ENCODE measurements around the gene FNDC3B.

Gene FNDC3B

GRCh38 chr3:172268425-172268824 is 229.0 kb downstream of the FNDC3B start:
- no peaks in the 10 kb centered on the region for H4K20me1 ChIP-seq (ENCODE audit: insufficient read depth, low read length, poor library complexity, severe bottlenecking)
- H2AFZ ChIP-seq (ENCODE audit: low read length): no peak overlapping the region
- H3K4me3 ChIP-seq (ENCODE audit: low read length, poor library complexity, severe bottlenecking): no peak overlapping the region
- no peak overlapping the region for H3K9ac ChIP-seq (ENCODE audit: low read depth, low read length, poor library complexity, severe bottlenecking)
- H3K79me2 ChIP-seq (ENCODE audit: insufficient read depth, low read length): no peaks in the 10 kb centered on the region
- H3K4me1 ChIP-seq (ENCODE audit: insufficient read depth, low read length, poor library complexity, severe bottlenecking): no peaks in the 10 kb centered on the region
- TF ChIP-seq CTCF (conservative IDR thresholded peaks at IDR 0.05; ENCODE audit: low read length) (no peak), EZH2phosphoT487 (IDR thresholded peaks at IDR 0.05; ENCODE audit: borderline replicate concordance) (no peak)
- no peaks in the 10 kb centered on the region for H3K27me3 ChIP-seq (ENCODE audit: insufficient read depth, low read length, poor library complexity, severe bottlenecking)
- no peaks in the 10 kb centered on the region for H3F3A ChIP-seq (ENCODE audit: low read depth)
- H3K9me2 ChIP-seq (replicated peaks; ENCODE audit: low read depth, low read length): no peaks in the 10 kb centered on the region
- H3K36me3 ChIP-seq (ENCODE audit: insufficient read depth, low read length): peaks cover 3% of the 10 kb centered on the region; the same call in 1 of the 2 replicates
- no peak overlapping the region for H3K4me2 ChIP-seq (ENCODE audit: low read depth, low read length, poor library complexity, severe bottlenecking)
- no peaks in the 10 kb centered on the region for H3K9me3 ChIP-seq (ENCODE audit: insufficient read depth, low read depth, low read length)

- Histone ChIP-seq H3K36me3 (ENCODE audit: insufficient read depth, low read length) (peaks cover 3% of the 10 kb centered on the region; the same call in 1 of the 2 replicates), H2AFZ (ENCODE audit: low read length) (no peak overlapping the region), H3K4me1 (ENCODE audit: insufficient read depth, low read length, poor library complexity, severe bottlenecking) (no peaks in the 10 kb centered on the region), H3F3A (ENCODE audit: low read depth) (no peaks in the 10 kb centered on the region), H3K9ac (ENCODE audit: low read depth, low read length, poor library complexity, severe bottlenecking) (no peak overlapping the region), H3K27me3 (ENCODE audit: insufficient read depth, low read length, poor library complexity, severe bottlenecking) (no peaks in the 10 kb centered on the region), H3K9me2 (replicated peaks; ENCODE audit: low read depth, low read length) (no peaks in the 10 kb centered on the region), H3K4me2 (ENCODE audit: low read depth, low read length, poor library complexity, severe bottlenecking) (no peak overlapping the region), H4K20me1 (ENCODE audit: insufficient read depth, low read length, poor library complexity, severe bottlenecking) (no peaks in the 10 kb centered on the region), H3K4me3 (ENCODE audit: low read length, poor library complexity, severe bottlenecking) (no peak overlapping the region), H3K79me2 (ENCODE audit: insufficient read depth, low read length) (no peaks in the 10 kb centered on the region), H3K9me3 (ENCODE audit: insufficient read depth, low read depth, low read length) (no peaks in the 10 kb centered on the region)
- TF ChIP-seq CTCF (conservative IDR thresholded peaks at IDR 0.05; ENCODE audit: low read length): no peak
- no peak for TF ChIP-seq EZH2phosphoT487 (IDR thresholded peaks at IDR 0.05; ENCODE audit: borderline replicate concordance)
Observed at GRCh38 chr3:172268868-172269267, 229.5 kb downstream of the FNDC3B start.

- Histone ChIP-seq H3K79me2 (ENCODE audit: insufficient read depth, low read length) (no peaks in the 10 kb centered on the region), H3K9ac (ENCODE audit: low read depth, low read length, poor library complexity, severe bottlenecking) (no peak overlapping the region), H3K4me3 (ENCODE audit: low read length, poor library complexity, severe bottlenecking) (no peak overlapping the region), H3K27me3 (ENCODE audit: insufficient read depth, low read length, poor library complexity, severe bottlenecking) (no peaks in the 10 kb centered on the region), H2AFZ (ENCODE audit: low read length) (no peak overlapping the region), H3F3A (ENCODE audit: low read depth) (no peaks in the 10 kb centered on the region), H3K4me2 (ENCODE audit: low read depth, low read length, poor library complexity, severe bottlenecking) (no peak overlapping the region), H3K9me2 (replicated peaks; ENCODE audit: low read depth, low read length) (no peaks in the 10 kb centered on the region), H3K4me1 (ENCODE audit: insufficient read depth, low read length, poor library complexity, severe bottlenecking) (no peaks in the 10 kb centered on the region), H3K9me3 (ENCODE audit: insufficient read depth, low read depth, low read length) (no peaks in the 10 kb centered on the region), H3K36me3 (ENCODE audit: insufficient read depth, low read length) (peaks cover 3% of the 10 kb centered on the region; the same call in 1 of the 2 replicates), H4K20me1 (ENCODE audit: insufficient read depth, low read length, poor library complexity, severe bottlenecking) (no peaks in the 10 kb centered on the region)
- TF ChIP-seq CTCF (conservative IDR thresholded peaks at IDR 0.05; ENCODE audit: low read length): no peak
- no peak for TF ChIP-seq EZH2phosphoT487 (IDR thresholded peaks at IDR 0.05; ENCODE audit: borderline replicate concordance)
Observed at GRCh38 chr3:172270557-172271166, 231.3 kb downstream of the FNDC3B start.

All from Loucy (cell line).